Mesendoderm (in vitro differentiated cells): ENCODE measurements around the gene DCC.

Experiments
- DNase-seq: peaks from one replicate; pipeline ENCODE4 v3.0.0; 2013
- H2AK5ac ChIP-seq: 2 replicates; pipeline ENCODE4 v1.6.1; 2013; ENCODE audit warnings: low read length, inconsistent platforms
- H2BK120ac ChIP-seq: 2 replicates; pipeline ENCODE4 v1.6.1; 2013; ENCODE audit warnings: low read depth, mild to moderate bottlenecking, low read length, moderate library complexity, mixed read lengths
- H2BK15ac ChIP-seq: replicated peaks from 2 replicates; pipeline ENCODE4 v1.6.1; 2013; ENCODE audit warnings: low read depth, mild to moderate bottlenecking, moderate library complexity
- H2BK5ac ChIP-seq: 2 replicates; pipeline ENCODE4 v1.6.1; 2013; ENCODE audit warnings: low read length, inconsistent platforms
- H3K18ac ChIP-seq: 2 replicates; pipeline ENCODE4 v1.6.1; 2013; ENCODE audit warnings: mild to moderate bottlenecking, low read length, mixed read lengths
- H3K23ac ChIP-seq: one replicate; pipeline ENCODE4 v1.6.1; 2013; ENCODE audit warnings: low read length
- H3K27ac ChIP-seq: 2 replicates; pipeline ENCODE4 v1.5.1; 2013; ENCODE audit warnings: low read depth, mild to moderate bottlenecking, inconsistent platforms, low read length, moderate library complexity
- H3K27me3 ChIP-seq: 2 replicates; pipeline ENCODE4 v1.6.1; 2013; ENCODE audit warnings: low read length, control low read depth, mild to moderate bottlenecking, inconsistent platforms; ENCODE audit not compliant: insufficient read depth, poor library complexity
- H3K36me3 ChIP-seq: 2 replicates; pipeline ENCODE4 v1.6.1; 2013; ENCODE audit warnings: low read length, inconsistent platforms; ENCODE audit not compliant: control insufficient read depth, insufficient read depth
- H3K4ac ChIP-seq: one replicate; pipeline ENCODE4 v1.6.1; 2013; ENCODE audit warnings: low read depth, mild to moderate bottlenecking, low read length, moderate library complexity
- H3K4me1 ChIP-seq: 2 replicates; pipeline ENCODE4 v1.6.1; 2013; ENCODE audit warnings: low read depth, low read length, inconsistent platforms; ENCODE audit not compliant: control insufficient read depth
- H3K4me2 ChIP-seq: 2 replicates; pipeline ENCODE4 v1.6.1; 2013; ENCODE audit warnings: low read length
- H3K4me3 ChIP-seq: 2 replicates; pipeline ENCODE4 v1.5.1; 2013; ENCODE audit warnings: mild to moderate bottlenecking, low read length
- H3K56ac ChIP-seq: one replicate; pipeline ENCODE4 v1.6.1; 2013; ENCODE audit warnings: low read length
- H3K79me1 ChIP-seq: 2 replicates; pipeline ENCODE4 v1.6.1; 2013; ENCODE audit warnings: low read length, inconsistent platforms
- H3K79me2 ChIP-seq: 2 replicates; pipeline ENCODE4 v1.6.1; 2013; ENCODE audit warnings: mild to moderate bottlenecking, low read length; ENCODE audit not compliant: control insufficient read depth, insufficient read depth
- H3K9ac ChIP-seq: 2 replicates; pipeline ENCODE4 v1.6.1; 2013; ENCODE audit warnings: low read length, inconsistent platforms
- H4K5ac ChIP-seq: one replicate; pipeline ENCODE4 v1.6.1; 2013; ENCODE audit warnings: low read length
- H4K8ac ChIP-seq: one replicate; pipeline ENCODE4 v1.6.1; 2013; ENCODE audit warnings: low read depth, mild to moderate bottlenecking, control low read depth, low read length, moderate library complexity
- WGBS: extraction: QIAGEN DNeasy Blood & Tissue Kit; methylation state at CpG from one replicate; pipeline ENCODE4 v1.1.7; 2013; ENCODE audit warnings: low lambda C conversion rate, missing lambda C conversion rate; ENCODE audit not compliant: insufficient coverage; ENCODE audit errors: extremely low coverage; 5-methylcytosine and 5-hydroxymethylcytosine counted together

Gene DCC

GRCh38 chr18:52465391-52465790 lies 125.4 kb downstream of the DCC start:
- no peaks in the 10 kb centered on the region for H3K79me1 ChIP-seq
- H4K5ac ChIP-seq, result no peak overlapping the region
- no peak overlapping the region for H2BK120ac ChIP-seq
- DNase-seq, result peak; percentile 68
- no peak overlapping the region for H3K4ac ChIP-seq
- H3K18ac ChIP-seq, result no peak overlapping the region
- no peaks in the 10 kb centered on the region for H3K27me3 ChIP-seq
- no peak overlapping the region for H3K9ac ChIP-seq
- H4K8ac ChIP-seq, result no peak overlapping the region
- H3K4me2 ChIP-seq, result no peak overlapping the region
- H3K56ac ChIP-seq, result no peak overlapping the region
- H3K4me1 ChIP-seq, result no peaks in the 10 kb centered on the region
- no peak overlapping the region for H3K27ac ChIP-seq
- no peak overlapping the region for H2BK15ac ChIP-seq
- no peaks in the 10 kb centered on the region for H3K79me2 ChIP-seq
- no peak overlapping the region for H3K23ac ChIP-seq
- H3K4me3 ChIP-seq, result no peak overlapping the region
- no peak overlapping the region for H2BK5ac ChIP-seq
- H3K36me3 ChIP-seq, result no peaks in the 10 kb centered on the region
- no CpG with 5 or more reads among the region's 4 CpGs for WGBS
- no peak overlapping the region for H2AK5ac ChIP-seq

- Histone ChIP-seq H4K8ac (no peak overlapping the region), H2BK5ac (no peak overlapping the region), H2BK120ac (no peak overlapping the region), H3K56ac (no peak overlapping the region), H3K27ac (no peak overlapping the region), H3K4me1 (no peaks in the 10 kb centered on the region), H4K5ac (no peak overlapping the region), H3K36me3 (no peaks in the 10 kb centered on the region), H3K27me3 (no peaks in the 10 kb centered on the region), H3K9ac (no peak overlapping the region), H3K23ac (no peak overlapping the region), H3K79me1 (no peaks in the 10 kb centered on the region), H2AK5ac (no peak overlapping the region), H3K4me3 (no peak overlapping the region), H3K4me2 (no peak overlapping the region), H3K79me2 (no peaks in the 10 kb centered on the region), H3K4ac (no peak overlapping the region), H3K18ac (no peak overlapping the region), H2BK15ac (no peak overlapping the region)
- DNase-seq, result no peak
- no CpG with 5 or more reads among the region's 1 CpG for WGBS
Observed at GRCh38 chr18:52468496-52468895, 128.5 kb downstream of the DCC start.

- Histone ChIP-seq H2AK5ac (no peak overlapping the region), H3K36me3 (no peaks in the 10 kb centered on the region), H3K56ac (no peak overlapping the region), H3K4me3 (no peak overlapping the region), H3K79me1 (no peaks in the 10 kb centered on the region), H3K18ac (no peak overlapping the region), H3K9ac (no peak overlapping the region), H2BK120ac (no peak overlapping the region), H4K8ac (no peak overlapping the region), H3K4ac (no peak overlapping the region), H3K4me1 (no peaks in the 10 kb centered on the region), H2BK15ac (no peak overlapping the region), H3K27me3 (no peaks in the 10 kb centered on the region), H4K5ac (no peak overlapping the region), H3K23ac (no peak overlapping the region), H3K27ac (no peak overlapping the region), H2BK5ac (no peak overlapping the region), H3K4me2 (no peak overlapping the region), H3K79me2 (no peaks in the 10 kb centered on the region)
- WGBS, result no CpG with 5 or more reads among the region's 3 CpGs
- DNase-seq, result no peak
Observed at GRCh38 chr18:52475325-52475724, 135.3 kb downstream of the DCC start.

GRCh38 chr18:52481116-52481515 lies 141.1 kb downstream of the DCC start:
- Histone ChIP-seq H3K4me3 (no peak overlapping the region), H3K4me1 (no peaks in the 10 kb centered on the region), H3K79me1 (no peaks in the 10 kb centered on the region), H4K5ac (no peak overlapping the region), H3K79me2 (no peaks in the 10 kb centered on the region), H3K27ac (no peak overlapping the region), H3K36me3 (no peaks in the 10 kb centered on the region), H3K23ac (no peak overlapping the region), H3K9ac (no peak overlapping the region), H3K4me2 (no peak overlapping the region), H4K8ac (no peak overlapping the region), H2BK120ac (no peak overlapping the region), H3K56ac (no peak overlapping the region), H2BK15ac (no peak overlapping the region), H3K4ac (no peak overlapping the region), H2AK5ac (no peak overlapping the region), H3K18ac (no peak overlapping the region), H3K27me3 (no peaks in the 10 kb centered on the region), H2BK5ac (no peak overlapping the region)
- no peak for DNase-seq
- WGBS, result no CpG with 5 or more reads among the region's 6 CpGs

- no peak for DNase-seq
- H3K4me2 ChIP-seq, result no peak overlapping the region
- no peaks in the 10 kb centered on the region for H3K36me3 ChIP-seq
- H3K27ac ChIP-seq, result no peak overlapping the region
- H4K5ac ChIP-seq, result no peak overlapping the region
- no peak overlapping the region for H2BK5ac ChIP-seq
- no peak overlapping the region for H2BK15ac ChIP-seq
- no peak overlapping the region for H3K9ac ChIP-seq
- no peak overlapping the region for H2BK120ac ChIP-seq
- no peak overlapping the region for H4K8ac ChIP-seq
- H3K4me3 ChIP-seq, result no peak overlapping the region
- no CpG with 5 or more reads among the region's 2 CpGs for WGBS
- H3K18ac ChIP-seq, result no peak overlapping the region
- H3K79me2 ChIP-seq, result no peaks in the 10 kb centered on the region
- H3K56ac ChIP-seq, result no peak overlapping the region
- H3K4me1 ChIP-seq, result no peaks in the 10 kb centered on the region
- no peak overlapping the region for H3K23ac ChIP-seq
- H3K79me1 ChIP-seq, result no peaks in the 10 kb centered on the region
- H3K4ac ChIP-seq, result no peak overlapping the region
- no peak overlapping the region for H2AK5ac ChIP-seq
- no peaks in the 10 kb centered on the region for H3K27me3 ChIP-seq
Observed at GRCh38 chr18:52484977-52485376, 145.0 kb downstream of the DCC start.

GRCh38 chr18:52486052-52486451 lies 146.1 kb downstream of the DCC start:
- H2BK120ac ChIP-seq, result no peak overlapping the region
- H2BK15ac ChIP-seq, result no peak overlapping the region
- no peak overlapping the region for H3K4me3 ChIP-seq
- no peak overlapping the region for H3K23ac ChIP-seq
- no peak overlapping the region for H4K8ac ChIP-seq
- H3K27ac ChIP-seq, result no peak overlapping the region
- H3K56ac ChIP-seq, result no peak overlapping the region
- no peak overlapping the region for H3K4me2 ChIP-seq
- no peak overlapping the region for H2AK5ac ChIP-seq
- no CpG with 5 or more reads among the region's 6 CpGs for WGBS
- no peaks in the 10 kb centered on the region for H3K79me2 ChIP-seq
- H3K18ac ChIP-seq, result no peak overlapping the region
- no peaks in the 10 kb centered on the region for H3K4me1 ChIP-seq
- no peak overlapping the region for H2BK5ac ChIP-seq
- no peak overlapping the region for H3K9ac ChIP-seq
- no peak overlapping the region for H3K4ac ChIP-seq
- H4K5ac ChIP-seq, result no peak overlapping the region
- no peaks in the 10 kb centered on the region for H3K27me3 ChIP-seq
- no peaks in the 10 kb centered on the region for H3K36me3 ChIP-seq
- no peaks in the 10 kb centered on the region for H3K79me1 ChIP-seq
- no peak for DNase-seq
